ENCODE data around the gene FCHSD2.

FCHSD2 gene

GRCh38 chr11:72829884-72830533, 312.1 kb downstream of the FCHSD2 start:
- no peak for DNase-seq

- DNase-seq, result no peak
Measured at GRCh38 chr11:72829178-72829577, 312.9 kb downstream of the FCHSD2 start.

DNA sequence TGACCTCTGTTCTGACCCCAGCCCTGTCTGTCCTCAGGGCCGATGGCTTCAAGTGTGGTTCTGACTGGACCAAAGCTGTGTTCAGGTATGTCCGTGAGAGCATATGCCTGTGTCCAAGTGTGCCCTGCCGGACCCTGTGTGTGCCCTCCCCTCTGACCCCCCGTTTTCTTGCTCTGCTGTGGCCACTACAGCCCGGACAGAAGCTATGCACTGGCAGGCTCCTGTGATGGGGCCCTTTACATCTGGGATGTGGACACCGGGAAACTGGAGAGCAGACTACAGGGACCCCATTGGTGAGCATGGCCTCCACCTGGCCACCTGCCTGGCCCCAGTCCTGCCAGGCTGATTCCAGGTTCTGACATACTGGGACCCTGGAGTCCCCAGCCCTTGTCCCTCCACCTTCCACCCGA, 313.4 kb downstream of the FCHSD2 start:
- DNase-seq, result no peak

DNA sequence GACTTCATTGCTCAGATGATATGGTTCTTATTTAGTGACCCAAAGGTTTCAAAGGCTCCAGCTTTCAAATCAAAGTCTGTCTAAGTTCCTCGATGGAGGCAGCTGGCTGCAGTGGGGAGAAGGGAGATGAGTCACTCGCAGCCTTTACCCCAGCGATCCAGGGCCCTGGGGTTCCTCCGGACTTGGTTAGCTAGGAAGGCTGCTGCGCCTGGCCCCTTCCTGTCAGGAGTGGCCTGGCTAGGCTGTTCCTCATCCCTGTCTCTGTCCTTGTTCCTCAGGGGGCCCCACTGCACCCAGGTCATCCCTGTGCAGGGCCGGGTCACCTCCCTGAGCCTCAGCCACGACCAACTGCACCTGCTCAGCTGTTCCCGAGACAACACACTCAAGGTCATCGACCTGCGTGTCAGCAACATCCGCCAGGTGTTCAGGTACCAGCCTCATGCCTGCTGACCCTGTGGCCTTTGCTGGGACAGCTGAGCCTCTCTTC, 314.0 kb downstream of the FCHSD2 start:
- no peak for DNase-seq

- peak in 1 of 2 donors; percentile 33 for DNase-seq
Measured at GRCh38 chr11:72827656-72828055, 314.5 kb downstream of the FCHSD2 start.

GRCh38 chr11:72826942-72827480, 315.1 kb downstream of the FCHSD2 start:
- no peak for DNase-seq

- no peak for DNase-seq
Measured at GRCh38 chr11:72826191-72826941, 315.8 kb downstream of the FCHSD2 start.

DNA sequence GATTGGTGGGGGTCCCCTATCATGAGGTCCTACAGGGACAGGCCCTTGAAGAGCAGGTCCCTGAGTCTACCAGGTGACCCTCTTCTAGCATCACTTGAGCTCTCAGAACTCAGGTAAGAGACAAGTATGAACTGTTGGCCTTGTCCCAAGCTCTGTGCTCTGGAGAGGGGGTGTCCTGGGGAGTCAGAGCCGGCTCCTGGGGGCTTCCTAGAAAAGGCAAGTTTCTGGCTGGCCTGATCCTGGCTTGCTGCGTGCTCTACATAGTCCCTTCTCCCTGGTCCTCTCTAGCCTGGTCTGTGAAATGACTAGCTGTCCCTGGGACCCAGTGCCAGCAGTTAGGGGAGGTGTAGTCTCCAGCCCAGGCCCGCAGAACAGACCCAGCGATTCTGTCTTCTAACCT, 316.5 kb downstream of the FCHSD2 start:
- DNase-seq, result no peak

DNA sequence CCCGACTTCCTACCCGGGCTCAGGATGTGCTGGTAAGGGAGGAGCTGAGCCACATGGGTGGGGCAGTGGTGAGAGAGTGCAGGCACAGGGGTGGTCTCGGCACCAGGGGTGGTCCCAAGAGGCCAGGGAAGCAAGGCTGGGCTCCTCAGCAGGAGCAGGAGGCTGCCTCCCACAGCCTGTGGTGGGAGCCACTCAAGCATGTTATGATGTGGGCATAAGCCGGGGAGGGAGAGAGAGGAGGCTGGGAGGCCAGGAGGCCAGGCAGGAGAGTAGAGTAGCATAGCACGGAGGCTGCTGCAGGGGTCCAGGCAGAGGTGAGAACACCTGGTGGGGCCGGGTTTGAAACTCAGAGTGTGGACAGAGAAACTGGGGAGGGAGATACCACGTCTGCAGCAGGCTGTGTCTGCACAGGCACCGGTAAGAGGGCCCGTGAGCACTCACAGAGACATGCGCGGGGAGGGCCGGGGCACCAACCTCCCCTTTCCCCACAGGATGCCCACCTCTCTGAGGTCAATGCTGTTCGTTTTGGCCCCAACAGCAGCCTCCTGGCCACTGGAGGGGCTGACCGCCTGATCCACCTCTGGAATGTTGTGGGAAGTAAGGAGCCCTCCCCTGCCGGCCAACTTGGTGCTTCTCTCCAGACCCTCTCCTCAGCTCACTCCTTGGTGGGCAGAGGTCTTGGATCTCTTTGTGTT, 317.2 kb downstream of the FCHSD2 start:
- no peak for DNase-seq

- DNase-seq, result no peak
Measured at GRCh38 chr11:72824020-72824419, 318.1 kb downstream of the FCHSD2 start.

- DNase-seq, result no peak
Measured at GRCh38 chr11:72823105-72823804, 318.9 kb downstream of the FCHSD2 start.

DNA sequence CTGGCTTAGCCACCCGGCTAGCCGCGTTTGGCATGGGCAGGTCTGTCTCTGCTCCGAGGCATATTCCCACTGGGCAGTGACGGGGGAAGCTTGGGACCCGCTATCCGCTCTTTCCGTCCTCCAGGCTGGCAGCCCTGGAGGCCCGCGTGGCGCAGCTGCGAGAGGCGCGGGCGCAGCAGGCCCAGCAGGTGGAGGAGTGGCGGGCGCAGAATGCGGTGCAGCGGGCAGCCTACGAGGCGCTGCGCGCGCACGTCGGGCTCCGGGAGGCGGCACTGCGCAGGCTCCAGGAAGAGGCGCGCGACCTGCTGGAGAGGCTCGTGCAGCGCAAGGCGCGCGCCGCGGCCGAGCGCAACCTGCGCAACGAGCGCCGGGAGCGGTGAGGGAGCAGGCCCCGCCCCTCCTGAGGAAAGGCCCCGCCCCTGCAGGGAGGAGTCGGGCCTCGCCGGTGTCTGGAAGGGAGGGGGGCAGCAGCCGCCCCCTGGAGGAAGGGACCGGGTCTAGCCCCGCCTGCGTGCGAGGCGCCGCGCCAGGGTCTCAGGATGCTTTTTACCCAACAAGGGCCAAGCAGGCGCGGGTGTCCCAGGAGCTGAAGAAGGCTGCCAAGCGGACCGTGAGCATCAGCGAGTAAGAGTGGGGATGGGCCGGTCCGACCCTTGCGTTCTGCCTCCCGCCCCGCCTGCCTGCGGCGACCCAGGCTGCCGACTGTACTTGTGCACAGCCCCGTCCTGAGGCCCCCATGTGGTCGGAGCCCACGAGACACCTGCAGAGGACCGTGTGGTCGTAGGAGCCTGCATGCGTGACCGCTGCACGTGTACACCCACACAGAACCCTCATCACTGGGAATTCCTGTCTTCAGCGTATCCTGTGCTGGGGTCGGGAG, 320.0 kb downstream of the FCHSD2 start:
- DNase-seq, result peak; percentile 91 to 96

- no peak for DNase-seq
Measured at GRCh38 chr11:72821221-72821919, 320.7 kb downstream of the FCHSD2 start.

DNA sequence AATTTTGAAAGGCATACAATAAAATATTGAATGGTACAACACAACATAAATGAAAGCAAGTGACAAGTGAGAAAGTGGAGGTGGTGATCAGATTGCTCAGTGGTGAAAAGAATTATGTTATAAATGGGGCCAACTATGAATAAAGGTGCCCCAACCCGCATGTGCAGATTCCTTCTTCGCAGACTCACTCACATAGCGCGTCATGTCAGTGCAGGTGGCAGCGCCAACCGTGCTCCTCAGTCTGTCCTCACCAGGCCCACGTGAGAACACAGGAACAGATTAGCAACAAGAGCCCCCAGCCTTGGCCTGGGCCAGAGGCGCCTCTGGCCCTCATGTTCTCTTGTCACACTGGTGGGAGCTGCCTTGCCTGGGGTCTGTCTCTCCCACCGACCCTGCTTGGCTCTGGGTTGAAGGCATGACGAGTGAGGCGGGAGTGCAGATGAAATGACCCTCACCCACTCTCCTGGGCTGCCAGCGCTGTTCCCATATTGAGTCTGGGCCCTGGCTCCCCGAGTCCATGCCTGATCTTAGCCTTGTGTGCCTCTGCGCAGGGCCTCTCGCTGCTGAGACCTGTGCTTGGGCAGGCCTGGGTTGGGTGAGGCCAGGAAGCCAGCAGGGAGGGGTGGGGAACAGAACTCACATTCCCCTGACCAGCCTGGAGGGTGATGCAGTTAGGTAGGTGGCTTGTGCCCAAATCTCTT, 321.5 kb downstream of the FCHSD2 start:
- no peak for DNase-seq

DNA sequence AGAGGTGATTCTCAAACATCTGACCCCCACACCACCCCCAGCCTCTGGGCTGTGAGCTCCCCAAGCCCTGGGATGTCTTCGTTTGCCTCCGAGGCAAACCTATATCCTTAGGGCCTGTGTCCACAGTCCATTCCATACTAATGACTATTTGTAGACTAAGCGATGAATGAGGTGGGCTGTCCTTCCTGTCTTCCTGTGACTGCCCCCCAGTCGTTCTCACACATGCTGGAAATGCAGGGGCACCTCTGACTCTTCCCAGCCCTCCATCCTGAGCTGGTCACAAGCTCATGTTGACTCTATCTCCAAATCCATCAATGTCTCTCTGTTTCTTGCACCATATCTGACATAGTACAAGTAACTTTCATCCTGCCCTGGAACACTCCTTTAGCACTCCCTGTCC, 323.1 kb downstream of the FCHSD2 start:
- no peak for DNase-seq

DNA sequence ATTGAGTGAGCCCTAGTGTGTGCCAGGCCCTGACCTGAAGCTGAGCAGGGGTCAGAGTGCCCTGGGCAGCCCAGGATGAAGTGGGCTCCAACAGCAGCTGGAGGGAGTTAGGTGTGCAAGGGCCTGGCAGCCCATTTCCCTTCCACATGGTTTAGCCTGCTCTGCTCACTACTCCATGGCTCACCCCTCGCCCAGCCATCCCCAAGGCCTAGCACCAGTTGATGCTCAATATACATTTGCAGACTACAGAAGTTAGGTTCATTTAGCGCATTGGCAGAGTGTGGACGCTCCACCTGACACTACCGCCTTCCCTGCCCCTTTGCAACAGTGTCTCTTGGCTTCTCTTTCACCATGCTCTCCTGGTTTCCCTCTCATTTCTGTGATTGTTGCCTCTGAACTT, 324.2 kb downstream of the FCHSD2 start:
- DNase-seq, result no peak

DNA sequence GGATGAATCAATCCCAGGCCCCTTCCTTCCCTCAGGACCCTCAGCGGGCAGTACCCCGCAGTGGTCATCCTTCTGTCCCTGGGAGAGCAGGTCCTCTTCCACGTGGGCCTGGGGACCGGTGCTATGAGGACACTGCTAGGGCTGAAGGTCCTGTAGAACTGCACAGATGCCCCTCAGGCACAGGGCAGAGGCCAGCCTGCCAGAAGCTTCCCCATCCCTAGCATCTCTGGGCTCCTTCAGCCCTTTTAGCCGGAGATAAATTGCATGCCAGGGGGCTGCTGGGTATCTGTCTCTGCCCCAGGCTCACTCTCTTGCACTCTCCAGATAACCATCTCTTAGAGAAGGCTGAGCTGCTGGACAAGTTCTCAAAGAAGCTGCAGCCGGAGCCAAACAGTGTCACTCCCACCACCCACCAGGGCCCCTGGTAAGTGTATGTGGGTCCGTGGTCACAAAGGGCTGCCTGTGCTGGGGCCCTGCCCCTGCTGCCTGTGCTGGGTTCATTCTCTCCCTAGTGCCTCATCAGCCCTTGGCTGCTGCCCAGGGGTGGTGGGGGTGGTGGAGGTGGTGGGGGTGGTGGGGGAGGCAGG, 325.6 kb downstream of the FCHSD2 start:
- no peak for DNase-seq

- no peak for DNase-seq
Measured at GRCh38 chr11:72815110-72815618, 327.0 kb downstream of the FCHSD2 start.

DNA sequence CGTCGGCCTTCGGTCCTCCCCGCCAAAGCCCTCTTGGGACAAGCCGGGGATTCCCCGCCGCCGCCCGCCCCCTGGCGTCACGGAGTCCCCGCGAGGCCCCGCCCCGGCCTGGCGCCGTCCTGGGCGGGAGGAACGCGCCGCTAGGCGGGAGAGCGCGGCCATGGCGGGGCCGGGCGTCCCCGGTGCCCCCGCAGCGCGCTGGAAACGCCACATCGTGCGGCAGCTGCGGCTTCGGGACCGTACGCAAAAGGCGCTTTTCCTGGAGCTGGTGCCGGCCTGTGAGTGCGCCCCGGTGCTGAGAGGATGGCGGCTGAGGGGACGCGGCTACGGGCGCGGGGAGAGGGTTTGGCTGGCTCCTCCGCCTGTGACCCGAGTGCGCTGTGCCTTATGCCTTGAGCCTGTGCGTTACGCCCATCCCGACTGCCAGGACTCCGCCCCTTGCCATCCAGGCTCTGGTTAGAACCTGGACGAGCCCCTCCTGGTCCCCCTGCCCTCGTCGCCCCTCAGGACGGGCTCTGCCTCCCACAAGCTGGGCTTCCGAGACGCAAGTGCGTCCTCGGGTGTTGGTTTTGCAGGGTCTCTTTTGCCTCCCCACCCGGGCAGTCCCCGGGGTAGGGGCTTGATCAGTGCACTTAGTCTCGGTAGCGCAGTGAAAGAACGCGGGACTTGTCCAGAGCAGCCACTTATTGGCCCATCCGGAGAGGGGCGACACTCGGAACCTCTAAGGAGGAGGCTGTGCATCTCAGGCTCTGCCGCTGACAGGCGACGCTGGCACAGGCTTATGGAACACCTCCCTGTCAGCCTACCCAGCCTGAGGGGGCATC, 327.6 kb downstream of the FCHSD2 start, which contains the start of gene ATG16L2:
Gene ATG16L2, plus strand, starts transcription at position 126 of the 824 bp plus-strand sequence. Its CDS starts 35 bp downstream, at position 161.
- DNase-seq, result peak; percentile 87 to 91

Measured in CD4-positive, alpha-beta T cell treated with Interleukin-4 for 1 hour (primary cell).